ENCODE data around the gene ARHGAP20. TPM values are rescaled to one million over a fixed set of nuclear protein-coding genes. Genes with fewer than 3 reads are reported as not detected.

Gene ARHGAP20
- total RNA-seq, 1 experiment from 2014 or later, result 0.04 TPM

DNA sequence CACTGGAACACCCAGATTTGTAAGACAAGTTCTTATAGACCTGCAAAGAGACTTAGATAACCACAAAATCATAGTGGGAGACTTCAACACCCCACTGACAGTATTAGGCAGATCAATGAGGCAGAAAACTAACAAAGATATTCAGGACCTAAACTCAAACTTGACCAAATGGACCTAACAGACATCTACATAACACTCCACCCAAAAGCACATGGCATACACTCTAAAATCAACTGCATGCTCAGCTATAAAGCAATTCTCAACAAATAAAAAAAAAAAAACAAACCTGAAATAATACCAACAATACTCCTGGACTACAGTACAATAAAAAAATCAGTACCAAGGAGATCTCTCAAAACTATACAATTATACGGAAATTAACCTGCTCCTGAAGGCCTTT lies 167.5 kb downstream of the ARHGAP20 start:
- Histone ChIP-seq H4K91ac (ENCODE audit: insufficient read length, low read depth, low read length) (no peak overlapping the region), H3K79me1 (ENCODE audit: insufficient read depth, low read depth, low read length, poor library complexity, severe bottlenecking) (no peaks in the 10 kb centered on the region), H3K27me3 (ENCODE audit: insufficient read depth, low read length) (no peaks in the 10 kb centered on the region), H3K23ac (ENCODE audit: insufficient read length, low read depth, low read length) (no peak overlapping the region), H3K23me2 (ENCODE audit: insufficient read length, low read depth, low read length, poor library complexity, severe bottlenecking) (no peaks in the 10 kb centered on the region), H2BK120ac (ENCODE audit: low read depth, low read length, poor library complexity, severe bottlenecking) (no peak overlapping the region), H3K4ac (ENCODE audit: low read depth, low read length) (no peak overlapping the region), H4K8ac (replicated peaks; ENCODE audit: insufficient read length, low read depth, low read length) (no peak overlapping the region), H2BK20ac (ENCODE audit: low read depth, low read length, poor library complexity, severe bottlenecking) (no peak overlapping the region), H3K18ac (ENCODE audit: insufficient read length, low read depth, low read length) (no peak overlapping the region), H2AK5ac (ENCODE audit: insufficient read length, low read length) (no peak overlapping the region), H3K79me2 (ENCODE audit: insufficient read depth, low read length) (no peaks in the 10 kb centered on the region), H2AFZ (ENCODE audit: low read length) (no peak overlapping the region), H3K4me2 (ENCODE audit: insufficient read depth, insufficient read length, low read length) (no peak overlapping the region), H3K14ac (ENCODE audit: insufficient read depth, low read length) (no peak overlapping the region), H2BK15ac (ENCODE audit: low read depth, low read length) (no peak overlapping the region), H4K20me1 (ENCODE audit: control insufficient read depth, insufficient read depth, insufficient read length) (no peaks in the 10 kb centered on the region), H3K4me1 (ENCODE audit: insufficient read depth, low read length) (no peaks in the 10 kb centered on the region), H3K56ac (ENCODE audit: insufficient read length, low read depth, low read length) (no peak overlapping the region), H3T11ph (ENCODE audit: low read length) (no peak overlapping the region), H2BK12ac (ENCODE audit: insufficient read length, low read depth, low read length) (no peak overlapping the region), H4K5ac (ENCODE audit: insufficient read length, low read depth, low read length) (no peak overlapping the region), H3K27ac (ENCODE audit: insufficient read length, low read depth, low read length) (no peak overlapping the region), H2BK5ac (ENCODE audit: insufficient read length, low read length) (no peak overlapping the region), H3K9me3 (ENCODE audit: control insufficient read depth, low read depth, low read length) (no peaks in the 10 kb centered on the region), H3K9ac (ENCODE audit: extremely low read depth, insufficient read length, low read length) (no peak overlapping the region)
- WGBS (ENCODE audit: extremely low coverage, insufficient read length, low lambda C conversion rate), result no CpG with 5 or more reads among the region's 1 CpG
- Mint-ChIP-seq H3K27ac (no peak overlapping the region), H3K9me3 (peaks cover 4 to 12% of the 10 kb centered on the region in 2 experiments; a peak in 3 of 5 replicates), H3K36me3 (ENCODE audit: insufficient read depth in 1 of 3, low read depth in 3 of 3) (no peaks in the 10 kb centered on the region; a peak in 1 of 7 replicates), H3K4me3 (no peak overlapping the region), H3K4me1 (0 out of 4 replicates have a peak, but pooled peaks cover 0 to 3% of the 10 kb centered on the region in 2 experiments), H3K27me3 (ENCODE audit: low read depth) (peaks cover 6% of the 10 kb centered on the region)
- DNase-seq, result no peak
- TF ChIP-seq, protein P1, sequence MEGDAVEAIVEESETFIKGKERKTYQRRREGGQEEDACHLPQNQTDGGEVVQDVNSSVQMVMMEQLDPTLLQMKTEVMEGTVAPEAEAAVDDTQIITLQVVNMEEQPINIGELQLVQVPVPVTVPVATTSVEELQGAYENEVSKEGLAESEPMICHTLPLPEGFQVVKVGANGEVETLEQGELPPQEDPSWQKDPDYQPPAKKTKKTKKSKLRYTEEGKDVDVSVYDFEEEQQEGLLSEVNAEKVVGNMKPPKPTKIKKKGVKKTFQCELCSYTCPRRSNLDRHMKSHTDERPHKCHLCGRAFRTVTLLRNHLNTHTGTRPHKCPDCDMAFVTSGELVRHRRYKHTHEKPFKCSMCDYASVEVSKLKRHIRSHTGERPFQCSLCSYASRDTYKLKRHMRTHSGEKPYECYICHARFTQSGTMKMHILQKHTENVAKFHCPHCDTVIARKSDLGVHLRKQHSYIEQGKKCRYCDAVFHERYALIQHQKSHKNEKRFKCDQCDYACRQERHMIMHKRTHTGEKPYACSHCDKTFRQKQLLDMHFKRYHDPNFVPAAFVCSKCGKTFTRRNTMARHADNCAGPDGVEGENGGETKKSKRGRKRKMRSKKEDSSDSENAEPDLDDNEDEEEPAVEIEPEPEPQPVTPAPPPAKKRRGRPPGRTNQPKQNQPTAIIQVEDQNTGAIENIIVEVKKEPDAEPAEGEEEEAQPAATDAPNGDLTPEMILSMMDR (conservative IDR thresholded peaks at IDR 0.05), result no peak

Measured in H9 (cell line).